Measurements from ENCODE around the gene DUSP23.

Gene DUSP23

GRCh38 chr1:159828176-159828575 lies 47.4 kb downstream of the DUSP23 start:
- DNase-seq (ENCODE audit: low spot score) = no peak

- no peak for DNase-seq (ENCODE audit: low spot score)
These were observed 48.0 kb downstream of the DUSP23 start for GRCh38 chr1:159828581-159829272.

GRCh38 chr1:159829273-159829634 lies 48.5 kb downstream of the DUSP23 start:
- DNase-seq (ENCODE audit: low spot score) = peak; percentile 76

- no peak for DNase-seq (ENCODE audit: low spot score)
These were observed 49.2 kb downstream of the DUSP23 start for GRCh38 chr1:159829822-159830465.

GRCh38 chr1:159830722-159831121 lies 50.0 kb downstream of the DUSP23 start:
- DNase-seq (ENCODE audit: low spot score) = no peak

- no peak for DNase-seq (ENCODE audit: low spot score)
These were observed 50.8 kb downstream of the DUSP23 start for GRCh38 chr1:159831412-159832141.

Measured in iPS-NIHi11 (cell line).